Activated T-helper 9 cell treated with anti-CD3 and anti-CD28 coated beads, Interleukin-2, amount 50 U/mL, for 16 hours (primary cell): ENCODE data around the gene EGFR.

Experiments
- DNase-seq: peaks from one replicate; pipeline ENCODE4 v3.0.0-alpha.2; 2020; ENCODE audit warnings: low read depth

The EGFR gene

DNA sequence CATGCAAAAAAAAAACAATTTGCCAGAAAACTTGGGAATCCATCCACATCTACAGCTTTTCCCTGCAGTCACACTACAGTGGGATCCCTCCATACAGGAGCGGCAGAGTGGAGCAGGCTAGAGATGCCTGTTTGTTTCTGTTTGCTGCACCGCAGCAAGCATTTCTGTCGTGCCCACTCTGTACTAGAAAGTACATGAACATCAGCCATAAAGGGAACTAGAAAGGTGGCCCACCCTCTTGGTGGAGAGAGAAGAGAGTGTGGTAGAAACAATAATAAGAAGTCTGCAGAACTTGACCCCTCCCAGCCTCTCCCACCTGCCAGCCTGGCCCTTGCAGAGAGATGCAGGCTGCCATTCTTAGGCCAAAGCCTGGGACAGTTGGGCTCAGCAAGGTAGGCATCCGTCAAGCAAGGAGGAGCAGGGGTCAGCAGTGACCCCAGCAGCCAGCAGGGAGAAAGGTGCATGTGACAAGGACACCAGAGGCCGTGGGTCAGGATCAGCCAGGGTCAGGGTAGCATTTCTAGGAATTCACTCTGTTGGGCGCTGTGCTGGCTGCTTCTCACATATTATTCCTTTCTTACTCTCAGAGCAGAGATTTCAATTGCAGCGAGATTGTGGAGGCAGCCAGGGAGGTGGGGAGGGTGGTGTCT lies 171.8 kb downstream of the EGFR start:
- DNase-seq = no peak

DNA sequence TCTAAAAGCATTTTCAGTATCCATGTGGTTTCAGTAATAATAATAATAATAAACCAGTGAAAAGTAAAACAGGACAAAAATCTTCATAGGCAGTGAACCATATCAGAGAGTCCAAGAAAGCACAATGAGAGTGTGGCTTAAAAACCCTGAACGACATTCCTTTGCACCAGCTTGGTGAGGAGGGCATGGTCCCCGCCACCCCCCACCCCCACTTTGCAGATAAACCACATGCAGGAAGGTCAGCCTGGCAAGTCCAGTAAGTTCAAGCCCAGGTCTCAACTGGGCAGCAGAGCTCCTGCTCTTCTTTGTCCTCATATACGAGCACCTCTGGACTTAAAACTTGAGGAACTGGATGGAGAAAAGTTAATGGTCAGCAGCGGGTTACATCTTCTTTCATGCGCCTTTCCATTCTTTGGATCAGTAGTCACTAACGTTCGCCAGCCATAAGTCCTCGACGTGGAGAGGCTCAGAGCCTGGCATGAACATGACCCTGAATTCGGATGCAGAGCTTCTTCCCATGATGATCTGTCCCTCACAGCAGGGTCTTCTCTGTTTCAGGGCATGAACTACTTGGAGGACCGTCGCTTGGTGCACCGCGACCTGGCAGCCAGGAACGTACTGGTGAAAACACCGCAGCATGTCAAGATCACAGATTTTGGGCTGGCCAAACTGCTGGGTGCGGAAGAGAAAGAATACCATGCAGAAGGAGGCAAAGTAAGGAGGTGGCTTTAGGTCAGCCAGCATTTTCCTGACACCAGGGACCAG lies 172.5 kb downstream of the EGFR start:
- DNase-seq = no peak

DNA sequence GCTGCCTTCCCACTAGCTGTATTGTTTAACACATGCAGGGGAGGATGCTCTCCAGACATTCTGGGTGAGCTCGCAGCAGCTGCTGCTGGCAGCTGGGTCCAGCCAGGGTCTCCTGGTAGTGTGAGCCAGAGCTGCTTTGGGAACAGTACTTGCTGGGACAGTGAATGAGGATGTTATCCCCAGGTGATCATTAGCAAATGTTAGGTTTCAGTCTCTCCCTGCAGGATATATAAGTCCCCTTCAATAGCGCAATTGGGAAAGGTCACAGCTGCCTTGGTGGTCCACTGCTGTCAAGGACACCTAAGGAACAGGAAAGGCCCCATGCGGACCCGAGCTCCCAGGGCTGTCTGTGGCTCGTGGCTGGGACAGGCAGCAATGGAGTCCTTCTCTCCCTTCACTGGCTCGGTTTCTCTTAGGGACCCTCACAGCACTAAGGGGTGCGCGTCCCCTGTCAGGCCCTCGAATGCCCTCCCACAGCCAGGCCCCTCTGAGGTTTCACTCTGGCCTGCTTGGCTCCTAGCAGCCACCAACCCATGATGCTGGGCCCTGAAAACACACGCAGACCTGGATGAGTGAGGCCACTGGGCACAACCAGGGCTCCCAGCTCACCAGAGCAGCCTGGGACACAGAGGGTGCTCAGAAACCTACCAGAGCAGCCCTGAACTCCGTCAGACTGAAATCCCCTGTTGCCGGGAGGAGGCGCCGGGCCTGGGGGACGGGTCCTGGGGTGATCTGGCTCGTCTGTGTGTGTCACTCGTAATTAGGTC lies 173.3 kb downstream of the EGFR start:
- no peak for DNase-seq

DNA sequence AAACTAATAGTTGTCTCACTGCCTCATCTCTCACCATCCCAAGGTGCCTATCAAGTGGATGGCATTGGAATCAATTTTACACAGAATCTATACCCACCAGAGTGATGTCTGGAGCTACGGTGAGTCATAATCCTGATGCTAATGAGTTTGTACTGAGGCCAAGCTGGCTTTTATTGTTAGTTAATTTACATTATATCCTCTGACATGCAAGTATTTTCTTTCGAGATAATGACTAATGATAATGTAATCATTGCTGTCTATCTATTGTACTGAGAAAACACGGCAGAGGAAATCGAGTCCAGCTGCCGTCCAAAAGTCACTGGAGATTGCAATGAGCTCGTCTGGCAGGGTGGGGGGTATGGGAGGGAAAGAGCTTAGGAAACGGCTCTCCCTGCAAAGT lies 173.9 kb downstream of the EGFR start:
- no peak for DNase-seq

DNA sequence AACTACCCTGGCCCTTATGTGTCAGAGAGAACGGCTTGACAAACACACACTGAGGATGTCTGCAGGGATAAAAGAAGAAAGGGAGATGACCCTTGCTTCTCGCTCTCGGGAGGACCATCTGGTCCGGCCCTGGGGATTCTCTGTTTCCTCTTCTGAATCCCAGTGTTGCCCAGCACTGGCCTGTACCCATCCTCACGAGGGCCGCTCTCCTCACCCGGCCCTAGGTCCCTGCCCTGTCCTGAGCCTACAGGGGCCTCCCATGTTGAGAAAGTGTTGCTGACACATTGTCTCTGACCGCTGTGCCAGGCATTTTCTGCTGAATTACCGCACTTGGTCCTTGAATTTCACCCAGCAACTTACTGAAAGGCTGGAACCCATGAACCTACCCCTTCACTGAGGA lies 174.4 kb downstream of the EGFR start:
- DNase-seq = no peak

DNA sequence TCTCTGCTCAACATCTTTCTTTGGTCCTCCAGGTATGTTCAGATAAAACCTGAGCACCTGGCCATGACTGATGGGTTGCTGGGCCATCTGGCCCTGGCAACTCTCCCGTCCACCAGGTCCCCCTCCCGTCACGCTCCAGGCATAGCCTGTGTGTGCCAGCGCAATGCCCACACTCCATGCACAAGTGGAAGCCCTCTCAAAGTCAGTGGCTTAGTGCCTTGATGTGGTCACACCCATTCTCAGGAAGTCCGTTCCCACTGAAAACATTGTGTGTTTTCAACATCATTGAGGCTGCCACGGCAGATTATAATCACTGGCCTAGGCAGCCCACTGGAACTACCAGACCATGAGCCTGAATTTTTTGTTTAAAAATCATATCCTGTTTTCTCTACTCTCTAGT lies 175.7 kb downstream of the EGFR start:
- no peak for DNase-seq

DNA sequence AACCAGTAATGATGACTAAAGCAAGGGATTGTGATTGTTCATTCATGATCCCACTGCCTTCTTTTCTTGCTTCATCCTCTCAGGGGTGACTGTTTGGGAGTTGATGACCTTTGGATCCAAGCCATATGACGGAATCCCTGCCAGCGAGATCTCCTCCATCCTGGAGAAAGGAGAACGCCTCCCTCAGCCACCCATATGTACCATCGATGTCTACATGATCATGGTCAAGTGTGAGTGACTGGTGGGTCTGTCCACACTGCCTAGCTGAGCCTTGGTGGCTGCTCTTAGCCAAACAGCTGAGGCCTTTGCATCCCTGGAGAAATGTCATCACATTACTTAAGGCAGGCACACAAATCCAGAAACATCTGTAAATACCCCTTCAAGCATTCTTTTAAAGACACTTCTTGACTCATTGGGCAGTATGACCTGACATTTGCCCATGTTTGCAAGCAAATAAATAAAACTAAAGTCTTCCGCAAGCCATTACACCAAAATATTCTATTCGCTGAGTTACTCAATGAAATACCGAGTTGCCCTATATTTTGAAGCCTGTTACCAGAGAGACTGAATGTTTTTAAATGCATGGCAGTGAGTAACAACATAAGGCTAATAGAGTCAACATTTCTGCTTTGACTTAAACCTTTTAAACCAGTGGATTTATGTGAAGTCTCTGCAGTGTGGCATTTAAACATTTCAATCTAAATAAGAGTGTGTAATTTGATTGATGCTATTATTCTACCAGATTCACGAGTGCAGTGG lies 180.0 kb downstream of the EGFR start:
- DNase-seq = no peak

DNA sequence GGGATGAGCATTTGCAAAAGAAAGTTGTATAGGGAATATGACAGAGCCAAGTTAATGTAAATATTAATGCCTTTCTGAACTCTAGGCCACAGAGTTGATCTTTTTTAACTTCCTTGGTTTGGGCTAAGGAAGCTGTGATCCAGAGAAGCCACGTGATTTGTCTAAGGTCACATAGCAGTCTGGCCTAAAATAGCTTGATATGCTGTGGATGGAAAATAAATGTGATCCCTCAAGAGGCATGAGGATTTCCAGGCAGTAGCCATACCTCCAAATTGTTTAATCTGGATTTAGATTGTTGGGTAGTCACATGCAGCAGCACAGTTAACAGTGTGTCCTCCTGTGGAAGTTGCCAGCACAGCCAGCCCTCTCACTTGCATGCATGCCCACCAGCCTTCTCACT lies 180.6 kb downstream of the EGFR start:
- no peak for DNase-seq

DNA sequence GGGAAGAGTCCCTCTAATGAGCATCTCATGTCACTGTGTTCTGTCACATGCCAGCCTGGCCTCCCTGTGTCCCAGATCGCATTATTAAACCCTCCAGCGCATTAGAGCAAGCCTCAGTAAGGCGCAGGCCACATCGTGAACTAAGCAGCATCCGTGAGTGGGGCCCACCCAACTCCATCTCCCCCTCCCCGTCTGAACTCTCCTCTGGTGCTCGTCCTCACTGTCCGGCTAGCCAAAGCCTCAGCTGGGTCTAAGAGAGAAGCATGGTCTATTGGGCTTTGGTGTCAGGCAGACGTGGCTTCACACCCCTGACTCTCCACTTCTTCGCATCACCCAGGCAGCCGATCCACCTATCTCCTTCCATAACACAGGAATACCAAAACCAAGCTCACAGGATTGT lies 181.6 kb downstream of the EGFR start:
- no peak for DNase-seq

DNA sequence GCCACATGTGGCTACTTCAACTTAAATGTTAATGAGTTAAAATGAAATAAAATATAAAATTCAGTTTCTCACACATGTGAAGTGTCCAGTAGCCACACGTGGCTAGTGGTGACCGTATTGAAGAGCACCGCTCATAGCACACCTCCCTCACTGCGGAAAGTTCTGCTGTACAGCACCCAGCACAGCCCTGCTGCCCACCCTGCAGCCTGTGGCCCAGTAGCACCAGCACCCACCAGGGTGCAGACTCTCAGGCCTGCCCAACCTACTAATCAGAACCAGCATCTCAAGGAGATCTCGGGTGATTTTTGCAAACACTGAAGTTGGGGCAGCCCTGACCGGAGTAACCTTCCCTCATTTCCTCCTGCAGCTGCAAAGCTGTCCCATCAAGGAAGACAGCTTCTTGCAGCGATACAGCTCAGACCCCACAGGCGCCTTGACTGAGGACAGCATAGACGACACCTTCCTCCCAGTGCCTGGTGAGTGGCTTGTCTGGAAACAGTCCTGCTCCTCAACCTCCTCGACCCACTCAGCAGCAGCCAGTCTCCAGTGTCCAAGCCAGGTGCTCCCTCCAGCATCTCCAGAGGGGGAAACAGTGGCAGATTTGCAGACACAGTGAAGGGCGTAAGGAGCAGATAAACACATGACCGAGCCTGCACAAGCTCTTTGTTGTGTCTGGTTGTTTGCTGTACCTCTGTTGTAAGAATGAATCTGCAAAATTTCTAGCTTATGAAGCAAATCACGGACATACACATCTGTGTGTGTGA lies 183.5 kb downstream of the EGFR start:
- no peak for DNase-seq

DNA sequence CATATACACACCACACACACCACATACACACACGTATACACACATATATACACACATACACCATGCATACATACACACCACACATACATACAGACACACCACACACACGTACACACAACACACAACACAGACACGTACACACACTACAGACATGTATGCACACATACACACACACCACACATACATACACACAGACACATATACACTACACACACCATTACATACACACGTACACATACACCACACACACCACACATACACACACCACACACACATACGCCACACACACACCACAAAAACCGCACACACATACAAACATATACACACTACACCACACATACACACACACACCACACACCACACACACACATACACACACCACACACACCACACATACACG lies 184.5 kb downstream of the EGFR start:
- no peak for DNase-seq

DNA sequence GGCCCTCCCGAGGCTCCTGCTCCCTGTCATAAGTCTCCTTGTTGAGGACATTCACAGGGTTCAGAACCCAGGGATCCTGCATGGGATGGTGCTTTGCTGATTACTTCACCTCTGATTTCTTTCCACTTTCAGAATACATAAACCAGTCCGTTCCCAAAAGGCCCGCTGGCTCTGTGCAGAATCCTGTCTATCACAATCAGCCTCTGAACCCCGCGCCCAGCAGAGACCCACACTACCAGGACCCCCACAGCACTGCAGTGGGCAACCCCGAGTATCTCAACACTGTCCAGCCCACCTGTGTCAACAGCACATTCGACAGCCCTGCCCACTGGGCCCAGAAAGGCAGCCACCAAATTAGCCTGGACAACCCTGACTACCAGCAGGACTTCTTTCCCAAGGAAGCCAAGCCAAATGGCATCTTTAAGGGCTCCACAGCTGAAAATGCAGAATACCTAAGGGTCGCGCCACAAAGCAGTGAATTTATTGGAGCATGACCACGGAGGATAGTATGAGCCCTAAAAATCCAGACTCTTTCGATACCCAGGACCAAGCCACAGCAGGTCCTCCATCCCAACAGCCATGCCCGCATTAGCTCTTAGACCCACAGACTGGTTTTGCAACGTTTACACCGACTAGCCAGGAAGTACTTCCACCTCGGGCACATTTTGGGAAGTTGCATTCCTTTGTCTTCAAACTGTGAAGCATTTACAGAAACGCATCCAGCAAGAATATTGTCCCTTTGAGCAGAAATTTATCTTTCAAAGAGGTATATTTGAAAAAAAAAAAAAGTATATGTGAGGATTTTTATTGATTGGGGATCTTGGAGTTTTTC lies 186.5 kb downstream of the EGFR start:
- DNase-seq = no peak

DNA sequence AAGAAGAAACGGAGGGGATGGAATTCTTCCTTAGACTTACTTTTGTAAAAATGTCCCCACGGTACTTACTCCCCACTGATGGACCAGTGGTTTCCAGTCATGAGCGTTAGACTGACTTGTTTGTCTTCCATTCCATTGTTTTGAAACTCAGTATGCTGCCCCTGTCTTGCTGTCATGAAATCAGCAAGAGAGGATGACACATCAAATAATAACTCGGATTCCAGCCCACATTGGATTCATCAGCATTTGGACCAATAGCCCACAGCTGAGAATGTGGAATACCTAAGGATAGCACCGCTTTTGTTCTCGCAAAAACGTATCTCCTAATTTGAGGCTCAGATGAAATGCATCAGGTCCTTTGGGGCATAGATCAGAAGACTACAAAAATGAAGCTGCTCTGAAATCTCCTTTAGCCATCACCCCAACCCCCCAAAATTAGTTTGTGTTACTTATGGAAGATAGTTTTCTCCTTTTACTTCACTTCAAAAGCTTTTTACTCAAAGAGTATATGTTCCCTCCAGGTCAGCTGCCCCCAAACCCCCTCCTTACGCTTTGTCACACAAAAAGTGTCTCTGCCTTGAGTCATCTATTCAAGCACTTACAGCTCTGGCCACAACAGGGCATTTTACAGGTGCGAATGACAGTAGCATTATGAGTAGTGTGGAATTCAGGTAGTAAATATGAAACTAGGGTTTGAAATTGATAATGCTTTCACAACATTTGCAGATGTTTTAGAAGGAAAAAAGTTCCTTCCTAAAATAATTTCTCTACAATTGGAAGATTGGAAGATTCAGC lies 187.6 kb downstream of the EGFR start:
- DNase-seq = no peak

DNA sequence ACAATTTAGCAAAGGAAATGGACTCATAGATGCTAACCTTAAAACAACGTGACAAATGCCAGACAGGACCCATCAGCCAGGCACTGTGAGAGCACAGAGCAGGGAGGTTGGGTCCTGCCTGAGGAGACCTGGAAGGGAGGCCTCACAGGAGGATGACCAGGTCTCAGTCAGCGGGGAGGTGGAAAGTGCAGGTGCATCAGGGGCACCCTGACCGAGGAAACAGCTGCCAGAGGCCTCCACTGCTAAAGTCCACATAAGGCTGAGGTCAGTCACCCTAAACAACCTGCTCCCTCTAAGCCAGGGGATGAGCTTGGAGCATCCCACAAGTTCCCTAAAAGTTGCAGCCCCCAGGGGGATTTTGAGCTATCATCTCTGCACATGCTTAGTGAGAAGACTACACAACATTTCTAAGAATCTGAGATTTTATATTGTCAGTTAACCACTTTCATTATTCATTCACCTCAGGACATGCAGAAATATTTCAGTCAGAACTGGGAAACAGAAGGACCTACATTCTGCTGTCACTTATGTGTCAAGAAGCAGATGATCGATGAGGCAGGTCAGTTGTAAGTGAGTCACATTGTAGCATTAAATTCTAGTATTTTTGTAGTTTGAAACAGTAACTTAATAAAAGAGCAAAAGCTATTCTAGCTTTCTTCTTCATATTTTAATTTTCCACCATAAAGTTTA lies 188.8 kb downstream of the EGFR start:
- no peak for DNase-seq

DNA sequence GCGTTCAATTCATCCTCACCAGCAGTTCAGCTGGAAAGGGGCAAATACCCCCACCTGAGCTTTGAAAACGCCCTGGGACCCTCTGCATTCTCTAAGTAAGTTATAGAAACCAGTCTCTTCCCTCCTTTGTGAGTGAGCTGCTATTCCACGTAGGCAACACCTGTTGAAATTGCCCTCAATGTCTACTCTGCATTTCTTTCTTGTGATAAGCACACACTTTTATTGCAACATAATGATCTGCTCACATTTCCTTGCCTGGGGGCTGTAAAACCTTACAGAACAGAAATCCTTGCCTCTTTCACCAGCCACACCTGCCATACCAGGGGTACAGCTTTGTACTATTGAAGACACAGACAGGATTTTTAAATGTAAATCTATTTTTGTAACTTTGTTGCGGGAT lies 190.5 kb downstream of the EGFR start:
- DNase-seq = no peak

DNA sequence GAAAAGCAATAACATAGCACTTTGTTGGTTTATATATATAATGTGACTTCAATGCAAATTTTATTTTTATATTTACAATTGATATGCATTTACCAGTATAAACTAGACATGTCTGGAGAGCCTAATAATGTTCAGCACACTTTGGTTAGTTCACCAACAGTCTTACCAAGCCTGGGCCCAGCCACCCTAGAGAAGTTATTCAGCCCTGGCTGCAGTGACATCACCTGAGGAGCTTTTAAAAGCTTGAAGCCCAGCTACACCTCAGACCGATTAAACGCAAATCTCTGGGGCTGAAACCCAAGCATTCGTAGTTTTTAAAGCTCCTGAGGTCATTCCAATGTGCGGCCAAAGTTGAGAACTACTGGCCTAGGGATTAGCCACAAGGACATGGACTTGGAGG lies 191.4 kb downstream of the EGFR start:
- no peak for DNase-seq

DNA sequence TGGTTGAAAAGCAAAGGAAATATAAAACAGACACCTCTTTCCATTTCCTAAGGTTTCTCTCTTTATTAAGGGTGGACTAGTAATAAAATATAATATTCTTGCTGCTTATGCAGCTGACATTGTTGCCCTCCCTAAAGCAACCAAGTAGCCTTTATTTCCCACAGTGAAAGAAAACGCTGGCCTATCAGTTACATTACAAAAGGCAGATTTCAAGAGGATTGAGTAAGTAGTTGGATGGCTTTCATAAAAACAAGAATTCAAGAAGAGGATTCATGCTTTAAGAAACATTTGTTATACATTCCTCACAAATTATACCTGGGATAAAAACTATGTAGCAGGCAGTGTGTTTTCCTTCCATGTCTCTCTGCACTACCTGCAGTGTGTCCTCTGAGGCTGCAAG lies 191.9 kb downstream of the EGFR start:
- no peak for DNase-seq

DNA sequence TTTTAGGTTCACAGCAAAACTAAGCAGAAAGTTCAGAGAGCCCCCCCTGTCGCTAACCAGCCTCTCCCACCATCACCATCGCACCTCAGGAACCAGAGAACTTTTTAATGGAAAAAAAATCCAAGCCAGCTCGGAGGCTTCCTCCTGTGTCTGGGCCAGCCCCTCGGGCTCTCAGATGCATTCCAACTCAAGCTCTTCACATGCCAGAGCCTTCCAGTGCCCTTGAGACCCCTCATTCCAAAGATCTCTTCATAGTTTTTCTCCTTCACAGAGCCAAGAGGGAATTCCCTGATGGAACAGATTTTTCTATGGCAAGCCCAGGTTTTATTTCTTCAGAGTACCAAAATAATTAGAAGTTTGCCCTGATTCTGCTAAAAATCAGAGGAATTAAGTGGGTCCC lies 192.9 kb downstream of the EGFR start:
- DNase-seq = no peak

DNA sequence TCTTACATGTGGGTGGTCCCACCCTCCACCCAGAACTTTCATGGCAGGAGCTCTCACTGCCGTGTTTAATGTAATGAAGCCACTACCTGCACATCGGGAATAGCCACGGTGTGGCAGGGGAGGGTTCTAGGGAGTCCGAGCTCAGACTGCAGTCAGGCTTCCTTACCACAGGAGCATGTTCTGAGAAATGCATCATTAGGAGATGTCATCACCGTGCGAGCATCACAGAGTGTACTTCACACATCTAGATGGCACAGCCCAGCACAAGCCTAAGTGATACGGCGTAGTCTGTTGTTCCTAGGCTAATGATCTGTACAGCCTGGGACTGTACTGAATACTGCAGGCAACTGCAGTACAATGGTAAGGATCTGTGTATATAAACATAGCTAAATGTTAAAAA lies 193.4 kb downstream of the EGFR start:
- DNase-seq = no peak
